GM12891 (cell line): Measurements from ENCODE around the gene MAJIN.

Experiments
- POLR2A ChIP-seq: IDR thresholded peaks from 2 replicates; pipeline ENCODE4 v1.6.1; 2011; ENCODE audit warnings: low read depth, low read length, control low read depth
- POLR2AphosphoS5 ChIP-seq: IDR thresholded peaks from 2 replicates; pipeline ENCODE4 v1.6.1; 2011; ENCODE audit warnings: low read depth, low read length, control low read depth
- POU2F2 ChIP-seq: IDR thresholded peaks from 2 replicates; pipeline ENCODE4 v1.6.1; 2011; ENCODE audit warnings: low read depth, mild to moderate bottlenecking, control low read depth, low read length, moderate library complexity
- SPI1 ChIP-seq: IDR thresholded peaks from 2 replicates; pipeline ENCODE4 v1.6.1; 2011; ENCODE audit warnings: low read depth, low read length, control low read depth
- TAF1 ChIP-seq: IDR thresholded peaks from 2 replicates; pipeline ENCODE4 v1.6.1; 2011; ENCODE audit warnings: low read depth, low read length, control low read depth

- no peak for TF ChIP-seq POLR2A
- TF ChIP-seq POLR2AphosphoS5: no peak
- no peak for TF ChIP-seq SPI1
- no peak for TF ChIP-seq TAF1
- no peak for TF ChIP-seq POU2F2
Measured at GRCh38 chr11:64970731-64971151, 1.2 kb downstream of the MAJIN start.
